Measurements from ENCODE around the gene SCD5. TPM values are rescaled to one million over a fixed set of nuclear protein-coding genes. Genes with fewer than 3 reads are reported as not detected.

Gene SCD5
- total RNA-seq, 1 donor from 2014 or later: 36.6 TPM

DNA sequence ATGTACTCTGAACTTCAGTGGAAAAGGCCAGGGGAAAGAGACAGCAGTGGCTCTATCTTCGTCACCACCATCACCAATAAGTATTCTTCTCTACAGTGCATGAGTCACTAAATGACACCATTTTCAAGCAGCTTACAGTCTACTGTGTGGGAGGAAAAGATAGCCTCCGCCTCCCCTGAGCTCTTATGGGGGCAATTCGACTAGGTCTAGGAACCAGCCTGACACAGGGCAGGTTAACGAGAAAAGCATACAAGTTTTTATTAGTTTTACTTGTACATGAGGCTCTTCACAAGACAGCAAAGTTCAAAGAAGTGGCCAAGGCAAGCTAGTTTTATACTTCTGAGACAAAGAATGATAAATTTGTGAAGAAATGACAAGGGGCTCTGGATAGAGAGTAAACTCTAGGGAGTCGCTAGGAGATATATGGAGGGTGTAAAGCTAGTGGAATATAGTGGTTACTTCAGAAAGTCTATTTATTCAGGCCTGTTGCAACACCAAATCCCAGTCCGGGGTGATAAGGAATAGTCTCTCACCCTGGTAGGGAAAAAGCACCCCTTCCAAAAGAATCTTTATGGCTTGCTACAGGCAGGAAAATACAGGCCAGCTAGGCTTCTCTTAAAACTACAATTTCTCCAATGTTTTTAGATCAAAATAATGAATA, 49.7 kb downstream of the SCD5 start:
- Mint-ChIP-seq H3K27me3 (no peaks in the 10 kb centered on the region), H3K36me3 (no peaks in the 10 kb centered on the region)
- TF ChIP-seq, protein P1, sequence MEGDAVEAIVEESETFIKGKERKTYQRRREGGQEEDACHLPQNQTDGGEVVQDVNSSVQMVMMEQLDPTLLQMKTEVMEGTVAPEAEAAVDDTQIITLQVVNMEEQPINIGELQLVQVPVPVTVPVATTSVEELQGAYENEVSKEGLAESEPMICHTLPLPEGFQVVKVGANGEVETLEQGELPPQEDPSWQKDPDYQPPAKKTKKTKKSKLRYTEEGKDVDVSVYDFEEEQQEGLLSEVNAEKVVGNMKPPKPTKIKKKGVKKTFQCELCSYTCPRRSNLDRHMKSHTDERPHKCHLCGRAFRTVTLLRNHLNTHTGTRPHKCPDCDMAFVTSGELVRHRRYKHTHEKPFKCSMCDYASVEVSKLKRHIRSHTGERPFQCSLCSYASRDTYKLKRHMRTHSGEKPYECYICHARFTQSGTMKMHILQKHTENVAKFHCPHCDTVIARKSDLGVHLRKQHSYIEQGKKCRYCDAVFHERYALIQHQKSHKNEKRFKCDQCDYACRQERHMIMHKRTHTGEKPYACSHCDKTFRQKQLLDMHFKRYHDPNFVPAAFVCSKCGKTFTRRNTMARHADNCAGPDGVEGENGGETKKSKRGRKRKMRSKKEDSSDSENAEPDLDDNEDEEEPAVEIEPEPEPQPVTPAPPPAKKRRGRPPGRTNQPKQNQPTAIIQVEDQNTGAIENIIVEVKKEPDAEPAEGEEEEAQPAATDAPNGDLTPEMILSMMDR (conservative IDR thresholded peaks at IDR 0.05): no peak

GRCh38 chr4:82747686-82748575, 50.7 kb downstream of the SCD5 start:
- DNase-seq (ENCODE audit: extremely low spot score, unreplicated experiment): no peak
- H3K9me3 Mint-ChIP-seq: no peaks in the 10 kb centered on the region
- H3K4me3 Mint-ChIP-seq: no peak overlapping the region
- no peaks in the 10 kb centered on the region for H3K27me3 Mint-ChIP-seq
- H3K27ac Mint-ChIP-seq: no peak overlapping the region
- H3K36me3 Mint-ChIP-seq: no peaks in the 10 kb centered on the region
- H3K4me1 Mint-ChIP-seq (ENCODE audit: unreplicated experiment): peaks cover 37% of the 10 kb centered on the region
- TF ChIP-seq, protein P1 (conservative IDR thresholded peaks at IDR 0.05): no peak

More for the DNA sequence above, 49.7 kb downstream of the SCD5 start:
- Mint-ChIP-seq H3K27ac (no peak overlapping the region), H3K4me1 (ENCODE audit: unreplicated experiment) (peaks cover 44% of the 10 kb centered on the region), H3K9me3 (no peaks in the 10 kb centered on the region), H3K4me3 (no peak overlapping the region)
- no peak for DNase-seq (ENCODE audit: extremely low spot score, unreplicated experiment)

DNA sequence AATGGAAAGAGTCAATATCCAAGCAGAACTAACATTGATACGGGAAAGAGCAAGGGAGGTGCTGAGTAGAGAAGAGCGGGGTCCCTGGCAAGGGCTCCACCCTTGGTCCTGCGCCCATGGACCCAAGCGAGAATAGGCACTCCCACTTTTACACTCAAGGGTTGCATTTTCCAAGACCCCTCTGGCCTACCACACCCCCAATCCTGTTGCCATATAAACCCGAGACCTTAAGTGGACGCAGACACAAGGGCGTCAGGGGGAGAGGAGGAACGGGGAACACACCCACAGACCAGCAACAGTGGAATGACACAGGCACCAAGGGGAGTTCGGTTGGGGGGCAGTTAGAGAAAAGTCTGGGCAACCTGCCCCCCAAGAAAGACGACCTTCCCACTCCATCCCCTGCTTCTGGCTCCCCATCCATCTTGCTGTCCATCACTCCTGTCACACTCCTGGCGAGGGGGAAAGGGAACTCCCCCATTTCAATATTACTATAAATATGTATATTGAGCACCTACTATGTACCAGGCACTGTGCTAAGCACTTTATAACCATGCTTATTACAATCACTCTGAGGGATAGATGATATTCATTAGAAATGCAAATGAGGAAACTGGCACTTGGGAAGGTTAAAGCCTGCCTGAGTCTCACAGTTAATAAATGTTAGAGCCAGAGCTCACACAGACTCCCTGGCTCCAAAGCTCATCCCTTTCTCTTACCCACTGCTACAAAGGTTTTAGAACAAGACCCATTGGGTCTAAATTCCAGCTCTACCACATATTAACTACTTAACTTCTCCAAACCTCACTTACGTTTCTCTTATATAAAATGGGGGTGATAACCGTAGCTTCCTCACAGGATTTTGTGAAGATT, 51.7 kb downstream of the SCD5 start:
- no peak for DNase-seq (ENCODE audit: extremely low spot score, unreplicated experiment)
- Mint-ChIP-seq H3K9me3 (no peaks in the 10 kb centered on the region), H3K4me1 (ENCODE audit: unreplicated experiment) (peaks cover 30% of the 10 kb centered on the region), H3K4me3 (no peak overlapping the region), H3K36me3 (no peaks in the 10 kb centered on the region), H3K27ac (no peak overlapping the region), H3K27me3 (no peaks in the 10 kb centered on the region)
- TF ChIP-seq, protein P1 (conservative IDR thresholded peaks at IDR 0.05): no peak

GRCh38 chr4:82745173-82745842, 53.3 kb downstream of the SCD5 start:
- H3K27ac Mint-ChIP-seq: no peak overlapping the region
- H3K4me3 Mint-ChIP-seq: no peak overlapping the region
- DNase-seq (ENCODE audit: extremely low spot score, unreplicated experiment): no peak
- H3K27me3 Mint-ChIP-seq: no peaks in the 10 kb centered on the region
- TF ChIP-seq, protein P1 (conservative IDR thresholded peaks at IDR 0.05): no peak
- peaks cover 30% of the 10 kb centered on the region for H3K4me1 Mint-ChIP-seq (ENCODE audit: unreplicated experiment)
- H3K9me3 Mint-ChIP-seq: no peaks in the 10 kb centered on the region
- peaks cover 3% of the 10 kb centered on the region for H3K36me3 Mint-ChIP-seq

Data from type B pancreatic cell (in vitro differentiated cells).